SU-DHL-6 (cell line): Measurements from ENCODE around the gene RFPL4AL1.
"Not testable (repeated sequence)": the region's sequence is repeated elsewhere in the genome, so short reads cannot be mapped to it uniquely, and the experiment has no call there.

Experiments
- H2AFZ ChIP-seq: fragments of 200-600 bp; sonication (generic); 2 replicates; pipeline ENCODE4 v1.6.1; 2014; ENCODE audit warnings: low read depth, mild to moderate bottlenecking, moderate library complexity, mixed read lengths, antibody characterized with exemption, low read length; ENCODE audit not compliant: severe bottlenecking
- H3F3A ChIP-seq: fragments of 200-600 bp; shearing (Covaris generic); 2 replicates; pipeline ENCODE4 v1.6.0; 2016; ENCODE audit warnings: antibody characterized with exemption, mild to moderate bottlenecking; ENCODE audit not compliant: insufficient read depth
- H3K27ac ChIP-seq: fragments of 200-600 bp; sonication (generic); 2 replicates; pipeline ENCODE4 v1.5.1; 2016; ENCODE audit warnings: low read depth, mild to moderate bottlenecking, low read length, moderate library complexity, mixed read lengths
- H3K27me3 ChIP-seq: fragments of 200-600 bp; sonication (generic), shearing (Covaris generic); 2 replicates; pipeline ENCODE4 v1.6.0; 2014; ENCODE audit warnings: mild to moderate bottlenecking, low read length
- H3K36me3 ChIP-seq: fragments of 200-600 bp; sonication (generic); 2 replicates; pipeline ENCODE4 v1.6.1; 2014; ENCODE audit warnings: mild to moderate bottlenecking, low read length, mixed read lengths
- H3K4me2 ChIP-seq: fragments of 300-600, 200-600 bp; shearing (Covaris generic), sonication (generic); 2 replicates; pipeline ENCODE4 v1.6.0; 2014; ENCODE audit warnings: low read length, low read depth, mild to moderate bottlenecking; ENCODE audit not compliant: poor library complexity, severe bottlenecking
- H3K4me3 ChIP-seq: fragments of 200-600 bp; sonication (generic); 2 replicates; pipeline ENCODE4 v1.5.1; 2014; ENCODE audit warnings: antibody characterized with exemption, low read length, mild to moderate bottlenecking, mixed read lengths; ENCODE audit not compliant: insufficient read depth, poor library complexity, severe bottlenecking
- H3K79me2 ChIP-seq: fragments of 200-600 bp; sonication (generic); 2 replicates; pipeline ENCODE4 v1.6.1; 2014; ENCODE audit warnings: mild to moderate bottlenecking, low read length, moderate library complexity; ENCODE audit not compliant: insufficient read depth
- H3K9ac ChIP-seq: fragments of 200-600 bp; sonication (generic); 2 replicates; pipeline ENCODE4 v1.7.0; 2014; ENCODE audit warnings: mild to moderate bottlenecking, low read length
- H3K9me2 ChIP-seq: fragments of 200-600 bp; sonication (generic); replicated peaks from 2 replicates; pipeline ENCODE4 v1.6.1; 2014; ENCODE audit warnings: low read length; ENCODE audit not compliant: insufficient read depth
- H3K9me3 ChIP-seq: fragments of 200-600 bp; sonication (generic); 2 replicates; pipeline ENCODE4 v1.6.1; 2014; ENCODE audit warnings: low read length, mixed read lengths; ENCODE audit not compliant: insufficient read depth
- H4K20me1 ChIP-seq: fragments of 200-600 bp; sonication (generic); 2 replicates; pipeline ENCODE4 v1.6.1; 2014; ENCODE audit warnings: low read depth, mild to moderate bottlenecking, antibody characterized with exemption, low read length, moderate library complexity, mixed read lengths
- CTCF ChIP-seq: fragments of 200-600 bp; sonication (generic); IDR thresholded peaks from one replicate; pipeline ENCODE4 v1.5.1; 2017; ENCODE audit warnings: antibody characterized with exemption, mild to moderate bottlenecking, low read length, moderate library complexity; ENCODE audit not compliant: insufficient read depth, poor library complexity, severe bottlenecking
- EZH2phosphoT487 ChIP-seq: fragments of 200-600 bp; sonication (generic), shearing (Covaris generic); conservative IDR thresholded peaks from 2 replicates; pipeline ENCODE4 v1.6.1; 2018; ENCODE audit warnings: mild to moderate bottlenecking, antibody characterized with exemption, low read length, moderate library complexity, mixed read lengths

RFPL4AL1 gene

GRCh38 chr19:55768818-55769217 lies at the start of gene RFPL4AL1:
RFPL4AL1 (plus strand) TSS chr19:55769118; CDS start chr19:55771805, 2,687 bp downstream.
- not testable (repeated sequence) for H3K27ac ChIP-seq, H3K4me3 ChIP-seq, H2AFZ ChIP-seq, H3K79me2 ChIP-seq, H4K20me1 ChIP-seq, H3F3A ChIP-seq, H3K9ac ChIP-seq, H3K4me2 ChIP-seq, H3K9me3 ChIP-seq, H3K36me3 ChIP-seq, H3K9me2 ChIP-seq, H3K27me3 ChIP-seq

- Histone ChIP-seq H3K27me3 (no peaks in the 10 kb centered on the region), H3K36me3 (no peaks in the 10 kb centered on the region), H3K4me2 (no peak overlapping the region), H3K27ac (no peak overlapping the region), H3K4me3 (no peak overlapping the region), H4K20me1 (no peaks in the 10 kb centered on the region), H2AFZ (no peak overlapping the region), H3K9me3 (peaks cover 11% of the 10 kb centered on the region; the same call in 1 of the 2 replicates), H3F3A (no peaks in the 10 kb centered on the region), H3K9ac (no peak overlapping the region), H3K79me2 (no peaks in the 10 kb centered on the region), H3K9me2 (no peaks in the 10 kb centered on the region)
- TF ChIP-seq CTCF (no peak), EZH2phosphoT487 (no peak)
These were observed 48.6 kb upstream of the RFPL4AL1 start for GRCh38 chr19:55720214-55720746.

- no peak overlapping the region for H2AFZ ChIP-seq
- no peak overlapping the region for H3K4me3 ChIP-seq
- H3K27ac ChIP-seq = no peak overlapping the region
- no peaks in the 10 kb centered on the region for H3F3A ChIP-seq
- no peak for TF ChIP-seq CTCF
- no peak for TF ChIP-seq EZH2phosphoT487
- no peaks in the 10 kb centered on the region for H3K27me3 ChIP-seq
- H3K79me2 ChIP-seq = no peaks in the 10 kb centered on the region
- H4K20me1 ChIP-seq = no peaks in the 10 kb centered on the region
- no peaks in the 10 kb centered on the region for H3K36me3 ChIP-seq
- H3K9me2 ChIP-seq = no peaks in the 10 kb centered on the region
- no peak overlapping the region for H3K9ac ChIP-seq
- no peak overlapping the region for H3K4me2 ChIP-seq
- peaks cover 11% of the 10 kb centered on the region; the same call in 1 of the 2 replicates for H3K9me3 ChIP-seq
These were observed 48.1 kb upstream of the RFPL4AL1 start for GRCh38 chr19:55720801-55721200.

- Histone ChIP-seq H3K36me3 (no peaks in the 10 kb centered on the region), H3K4me2 (no peak overlapping the region), H3K27me3 (no peaks in the 10 kb centered on the region), H3K9me3 (peaks cover 11% of the 10 kb centered on the region; the same call in 1 of the 2 replicates), H3K9ac (no peak overlapping the region), H2AFZ (no peak overlapping the region), H3K9me2 (no peaks in the 10 kb centered on the region), H4K20me1 (no peaks in the 10 kb centered on the region), H3F3A (no peaks in the 10 kb centered on the region), H3K4me3 (no peak overlapping the region), H3K79me2 (no peaks in the 10 kb centered on the region), H3K27ac (no peak overlapping the region)
- TF ChIP-seq CTCF (no peak), EZH2phosphoT487 (no peak)
These were observed 45.4 kb upstream of the RFPL4AL1 start for GRCh38 chr19:55723491-55723890.

GRCh38 chr19:55730378-55730777 lies 38.5 kb upstream of the RFPL4AL1 start:
- H3K27ac ChIP-seq, H3F3A ChIP-seq, H3K9me2 ChIP-seq, H3K36me3 ChIP-seq, H3K27me3 ChIP-seq, H3K4me2 ChIP-seq, H4K20me1 ChIP-seq, H3K9ac ChIP-seq, H3K79me2 ChIP-seq, H2AFZ ChIP-seq, H3K9me3 ChIP-seq, H3K4me3 ChIP-seq: not testable (repeated sequence)
